KMS-11 (cell line): ENCODE data around the gene ST6GALNAC6.

Source experiments
- H2AFZ ChIP-seq: fragments of 200-600 bp; sonication (generic); 2 replicates; pipeline ENCODE4 v1.6.1; 2016; ENCODE audit warnings: antibody characterized with exemption, mixed run types, low read depth
- H3K27ac ChIP-seq: fragments of 200-600 bp; sonication (generic); 2 replicates; pipeline ENCODE4 v1.6.1; 2016; ENCODE audit warnings: mild to moderate bottlenecking, mixed run types
- H3K27me3 ChIP-seq: fragments of 200-600 bp; sonication (generic); 2 replicates; pipeline ENCODE4 v1.6.1; 2017; ENCODE audit warnings: mild to moderate bottlenecking, low read depth, mixed run types, moderate library complexity; ENCODE audit not compliant: insufficient read depth
- H3K36me3 ChIP-seq: fragments of 200-600 bp; sonication (generic); 2 replicates; pipeline ENCODE4 v1.6.1; 2017; ENCODE audit warnings: mild to moderate bottlenecking, mixed run types; ENCODE audit not compliant: insufficient read depth
- H3K4me1 ChIP-seq: fragments of 200-600 bp; sonication (generic); 2 replicates; pipeline ENCODE4 v1.6.1; 2016; ENCODE audit warnings: mild to moderate bottlenecking, low read depth, mixed run types; ENCODE audit not compliant: poor library complexity, severe bottlenecking
- H3K4me2 ChIP-seq: fragments of 200-600 bp; sonication (generic); 2 replicates; pipeline ENCODE4 v1.7.0; 2016; ENCODE audit warnings: mild to moderate bottlenecking, mixed run types
- H3K4me3 ChIP-seq: fragments of 200-600 bp; sonication (generic); IDR thresholded peaks from 2 replicates; pipeline ENCODE4 v1.6.1; 2017; ENCODE audit warnings: low read depth, low read length, mixed read lengths; ENCODE audit not compliant: insufficient read depth
- H3K79me2 ChIP-seq: fragments of 200-600 bp; sonication (generic); 2 replicates; pipeline ENCODE4 v1.6.1; 2016; ENCODE audit warnings: low read depth, mixed run types; ENCODE audit not compliant: insufficient read depth
- H3K9ac ChIP-seq: fragments of 200-600 bp; sonication (generic); 2 replicates; pipeline ENCODE4 v1.6.1; 2016; ENCODE audit warnings: mild to moderate bottlenecking, mixed run types
- H4K20me1 ChIP-seq: fragments of 200-600 bp; sonication (generic); 2 replicates; pipeline ENCODE4 v1.6.1; 2016; ENCODE audit warnings: mild to moderate bottlenecking, mixed run types; ENCODE audit not compliant: insufficient read depth
- CTCF ChIP-seq: fragments of 200-600 bp; sonication (generic); conservative IDR thresholded peaks from 2 replicates; pipeline ENCODE4 v1.6.1; 2017; ENCODE audit warnings: low read depth, mild to moderate bottlenecking, antibody characterized with exemption, low read length, moderate library complexity, mixed read lengths

The ST6GALNAC6 gene

GRCh38 chr9:127887792-127888191 is 11.6 kb downstream of the ST6GALNAC6 start:
- H4K20me1 ChIP-seq, result no peaks in the 10 kb centered on the region
- no peak overlapping the region for H3K9ac ChIP-seq
- H3K27ac ChIP-seq, result no peak overlapping the region
- no peaks in the 10 kb centered on the region for H3K79me2 ChIP-seq
- H3K4me2 ChIP-seq, result no peak overlapping the region
- no peak overlapping the region for H2AFZ ChIP-seq
- H3K4me1 ChIP-seq, result no peaks in the 10 kb centered on the region
- no peak overlapping the region for H3K4me3 ChIP-seq
- H3K36me3 ChIP-seq, result no peaks in the 10 kb centered on the region
- H3K27me3 ChIP-seq, result no peaks in the 10 kb centered on the region
- no peak for TF ChIP-seq CTCF

GRCh38 chr9:127886401-127886972 is 12.9 kb downstream of the ST6GALNAC6 start:
- TF ChIP-seq CTCF, result no peak
- no peak overlapping the region for H3K27ac ChIP-seq
- H3K27me3 ChIP-seq, result no peaks in the 10 kb centered on the region
- no peaks in the 10 kb centered on the region for H3K36me3 ChIP-seq
- no peaks in the 10 kb centered on the region for H3K4me1 ChIP-seq
- no peaks in the 10 kb centered on the region for H3K79me2 ChIP-seq
- no peaks in the 10 kb centered on the region for H4K20me1 ChIP-seq
- no peak overlapping the region for H3K4me3 ChIP-seq
- H3K9ac ChIP-seq, result no peak overlapping the region
- no peak overlapping the region for H2AFZ ChIP-seq
- no peak overlapping the region for H3K4me2 ChIP-seq

GRCh38 chr9:127885508-127886281 is 13.7 kb downstream of the ST6GALNAC6 start:
- no peaks in the 10 kb centered on the region for H3K27me3 ChIP-seq
- TF ChIP-seq CTCF, result no peak
- H2AFZ ChIP-seq, result no peak overlapping the region
- H3K27ac ChIP-seq, result no peak overlapping the region
- H3K4me1 ChIP-seq, result no peaks in the 10 kb centered on the region
- H3K79me2 ChIP-seq, result no peaks in the 10 kb centered on the region
- H3K36me3 ChIP-seq, result no peaks in the 10 kb centered on the region
- H3K4me2 ChIP-seq, result no peak overlapping the region
- no peak overlapping the region for H3K9ac ChIP-seq
- no peak overlapping the region for H3K4me3 ChIP-seq
- H4K20me1 ChIP-seq, result no peaks in the 10 kb centered on the region

- no peaks in the 10 kb centered on the region for H3K79me2 ChIP-seq
- no peak overlapping the region for H2AFZ ChIP-seq
- no peaks in the 10 kb centered on the region for H4K20me1 ChIP-seq
- no peaks in the 10 kb centered on the region for H3K36me3 ChIP-seq
- no peak overlapping the region for H3K4me3 ChIP-seq
- H3K9ac ChIP-seq, result no peak overlapping the region
- no peaks in the 10 kb centered on the region for H3K4me1 ChIP-seq
- no peaks in the 10 kb centered on the region for H3K27me3 ChIP-seq
- H3K4me2 ChIP-seq, result no peak overlapping the region
- TF ChIP-seq CTCF, result no peak
- H3K27ac ChIP-seq, result no peak overlapping the region
Observed at GRCh38 chr9:127884976-127885490, 14.4 kb downstream of the ST6GALNAC6 start.
